Measurements from ENCODE around the gene HERC3.

Gene HERC3

GRCh38 chr4:88591787-88592599 lies at the start of gene HERC3:
Gene HERC3, plus strand, starts transcription at chr4:88592480. Its CDS starts 13,344 bp downstream, at chr4:88605824.
- peak; percentile 73 to 83 (median 77) for DNase-seq (ENCODE audit: low read depth in 3 of 3)

- no peak for DNase-seq (ENCODE audit: low read depth in 3 of 3)
Observed at GRCh38 chr4:88549815-88550214, 42.5 kb upstream of the HERC3 start.

- no peak for DNase-seq (ENCODE audit: low read depth in 3 of 3)
Observed at GRCh38 chr4:88567591-88567990, 24.7 kb upstream of the HERC3 start.

DNA sequence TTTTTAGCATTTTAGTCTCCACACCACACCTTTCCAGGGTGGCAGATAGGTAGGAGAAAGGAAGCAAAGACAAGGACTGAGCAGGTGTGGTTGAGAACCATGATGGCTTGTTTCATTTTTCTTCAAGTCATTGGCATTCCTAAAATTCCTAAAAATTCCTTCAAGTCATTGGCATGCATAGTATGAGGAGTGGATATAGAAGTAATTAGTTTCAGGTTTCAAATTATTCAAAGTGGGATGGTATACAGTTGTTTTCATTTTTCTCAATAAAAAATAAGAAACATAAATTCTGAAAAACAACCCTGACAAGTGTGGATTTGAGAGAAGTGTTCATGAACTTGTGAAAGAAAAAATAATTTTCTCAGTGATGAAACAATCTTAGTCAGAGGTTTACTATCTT lies 22.3 kb upstream of the HERC3 start:
- DNase-seq (ENCODE audit: low read depth in 3 of 3) = no peak

DNA sequence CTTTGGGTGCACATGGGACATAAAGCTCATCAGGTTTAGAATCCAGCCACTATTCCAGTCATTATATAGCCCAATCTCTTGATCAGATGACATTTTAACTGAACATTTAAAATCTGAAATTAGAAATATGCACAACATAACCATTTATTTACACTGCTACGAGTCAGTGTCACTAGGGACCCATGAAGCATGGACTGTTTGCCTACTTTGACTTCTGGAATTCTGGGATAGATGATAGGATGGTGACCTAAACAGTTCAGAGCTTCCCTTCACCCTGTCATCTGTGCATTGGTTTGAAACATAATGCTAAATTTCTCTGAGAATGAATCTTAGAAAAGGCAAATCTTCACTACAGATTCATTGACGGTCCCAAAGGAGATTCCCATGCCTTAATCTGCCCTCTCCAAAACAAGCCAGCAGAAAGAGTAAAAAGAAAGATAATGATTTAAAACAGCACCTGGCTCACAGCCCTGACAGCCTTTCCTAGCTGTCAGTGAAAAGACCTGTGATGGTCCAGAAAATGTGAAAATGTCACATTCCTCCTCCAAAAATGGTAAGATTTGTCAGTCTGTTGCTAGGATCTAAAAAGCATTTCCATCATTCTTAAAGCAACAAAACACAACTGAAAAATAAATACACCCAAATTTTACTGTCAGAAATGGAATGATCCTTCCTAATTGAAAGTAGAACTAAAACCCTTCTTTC lies 18.9 kb upstream of the HERC3 start:
- DNase-seq (ENCODE audit: low read depth in 3 of 3) = no peak

- no peak for DNase-seq (ENCODE audit: low read depth in 3 of 3)
Observed at GRCh38 chr4:88573995-88574394, 18.3 kb upstream of the HERC3 start.

GRCh38 chr4:88575186-88575585 lies 17.1 kb upstream of the HERC3 start:
- DNase-seq (ENCODE audit: low read depth in 3 of 3) = no peak

GRCh38 chr4:88582493-88582892 lies 9.8 kb upstream of the HERC3 start:
- no peak for DNase-seq (ENCODE audit: low read depth in 3 of 3)

- no peak for DNase-seq (ENCODE audit: low read depth in 3 of 3)
Observed at GRCh38 chr4:88583631-88584470, 8.4 kb upstream of the HERC3 start.

DNA sequence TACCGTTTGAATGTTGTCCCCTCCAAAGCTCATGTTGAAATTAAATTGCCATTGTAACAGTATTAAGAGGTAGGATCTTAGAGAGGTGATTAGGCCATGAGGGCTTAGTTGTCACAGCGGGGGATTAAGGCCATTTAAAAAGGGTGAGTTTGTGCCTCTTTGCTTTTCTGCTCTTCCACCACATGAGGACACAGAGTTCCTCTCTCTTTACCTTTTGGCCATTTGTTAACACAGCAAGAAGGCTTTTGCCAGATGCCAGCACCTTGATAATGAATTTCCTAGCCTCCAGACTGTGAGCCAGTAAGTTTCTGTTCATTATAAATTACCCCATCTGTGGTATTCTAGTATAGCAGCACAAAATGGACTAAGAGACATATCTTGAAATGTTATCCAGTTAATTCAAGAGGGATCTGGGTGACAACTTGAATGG lies 7.8 kb upstream of the HERC3 start:
- DNase-seq (ENCODE audit: low read depth in 3 of 3) = no peak

DNA sequence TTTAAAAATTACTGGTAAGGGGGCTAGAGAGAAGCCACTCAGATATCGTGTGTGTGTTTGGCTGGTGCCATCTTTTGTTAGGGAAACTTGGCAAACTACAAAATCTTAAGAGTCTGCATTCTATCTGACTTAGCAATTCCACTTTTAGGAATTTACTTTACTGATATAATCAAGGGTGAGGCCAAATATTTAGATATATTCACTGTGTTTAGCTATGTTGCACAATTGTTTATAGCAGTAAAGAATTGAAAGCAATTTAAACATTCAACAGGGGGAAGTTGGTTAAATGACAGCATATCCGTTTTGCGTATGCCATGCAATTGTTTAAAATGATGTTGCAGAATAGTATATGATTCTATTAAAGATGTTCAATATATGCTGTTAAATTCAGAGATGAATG lies 6.4 kb upstream of the HERC3 start:
- no peak for DNase-seq (ENCODE audit: low read depth in 3 of 3)

DNA sequence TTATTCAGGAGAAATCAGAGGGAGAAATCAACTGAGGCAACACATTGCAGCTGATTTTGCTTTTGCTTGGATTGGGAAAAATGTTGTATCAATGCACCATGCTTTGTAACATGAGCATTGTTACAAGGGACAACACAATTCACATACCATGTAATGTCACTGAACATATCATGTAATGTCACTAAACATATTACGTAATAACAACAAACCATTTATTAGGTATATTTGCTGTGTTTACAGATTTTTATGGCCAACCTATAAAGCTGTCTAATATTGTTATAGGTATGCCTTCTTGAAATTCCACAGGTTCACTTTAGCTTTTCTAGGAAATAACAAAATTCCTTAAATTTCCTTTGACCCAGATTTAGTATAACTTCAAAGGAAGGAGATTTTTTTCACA lies 5.0 kb upstream of the HERC3 start:
- no peak for DNase-seq (ENCODE audit: low read depth in 3 of 3)

DNA sequence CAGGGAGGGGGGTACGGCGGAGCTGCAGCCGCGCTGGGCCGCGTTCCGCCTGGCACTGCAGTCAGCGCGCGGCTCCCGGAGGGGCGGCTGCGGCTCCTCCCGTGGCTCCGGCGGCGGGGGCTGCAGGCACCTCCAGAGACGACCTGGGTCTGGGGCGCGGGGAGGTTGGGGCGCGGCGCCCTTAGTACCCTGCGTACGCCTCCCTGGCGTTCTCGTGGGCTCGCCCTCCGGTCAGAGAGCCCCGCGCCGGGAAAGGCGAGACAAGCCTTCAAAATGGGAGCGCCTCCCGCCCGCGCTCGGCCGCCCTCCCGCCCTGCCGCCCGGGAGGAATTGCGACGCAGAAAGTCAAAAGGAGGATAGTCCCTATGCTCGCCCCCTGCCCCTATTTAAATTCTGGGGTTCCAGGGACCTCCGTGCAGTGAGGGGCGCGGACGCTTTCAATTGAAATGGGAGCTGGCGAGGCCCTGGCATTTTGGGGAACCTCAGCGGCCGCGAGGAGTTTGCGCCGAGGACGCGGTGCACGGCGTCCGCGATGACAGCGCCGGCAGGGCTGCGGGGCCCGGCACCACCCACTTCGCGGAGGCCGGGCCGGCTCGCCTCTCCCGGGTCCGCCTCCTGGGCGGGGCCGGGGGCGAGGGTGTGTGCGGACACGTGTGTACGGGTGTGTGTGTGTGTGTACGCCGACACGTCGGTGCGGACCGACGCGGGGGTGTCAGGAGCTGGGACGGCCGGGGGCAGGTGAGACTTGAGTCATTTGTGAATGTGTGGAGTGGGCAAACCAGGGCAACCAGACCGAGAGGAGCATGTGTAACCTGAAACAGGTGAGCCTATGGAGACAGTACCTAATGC lies 544 bp downstream of the HERC3 start:
- DNase-seq (ENCODE audit: low read depth in 3 of 3) = peak; percentile 62 to 86 (median 80)

- DNase-seq (ENCODE audit: low read depth in 3 of 3) = no peak
Observed at GRCh38 chr4:88597970-88598660, 5.8 kb downstream of the HERC3 start.

GRCh38 chr4:88599298-88599697 lies 7.0 kb downstream of the HERC3 start:
- DNase-seq (ENCODE audit: low read depth in 3 of 3) = no peak

DNA sequence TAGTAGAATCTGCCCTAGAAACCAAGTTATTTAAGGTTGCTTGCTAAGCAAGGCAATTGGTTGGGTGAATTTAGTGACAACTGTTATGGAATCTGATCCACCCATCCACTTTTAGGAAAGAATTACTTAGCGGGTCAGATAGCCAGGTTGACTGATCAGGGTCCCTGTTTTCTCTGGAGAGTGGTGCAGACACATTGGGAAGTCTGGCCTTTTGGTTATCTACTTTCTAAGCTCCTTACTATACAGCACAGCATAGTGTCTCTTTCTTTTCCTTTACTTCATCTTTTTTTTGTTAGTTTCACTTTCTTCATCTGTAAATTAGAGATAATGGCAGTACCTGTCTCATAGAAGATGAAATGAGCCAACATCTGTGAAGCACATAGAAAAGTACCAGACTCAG lies 7.4 kb downstream of the HERC3 start:
- DNase-seq (ENCODE audit: low read depth in 3 of 3) = no peak

DNA sequence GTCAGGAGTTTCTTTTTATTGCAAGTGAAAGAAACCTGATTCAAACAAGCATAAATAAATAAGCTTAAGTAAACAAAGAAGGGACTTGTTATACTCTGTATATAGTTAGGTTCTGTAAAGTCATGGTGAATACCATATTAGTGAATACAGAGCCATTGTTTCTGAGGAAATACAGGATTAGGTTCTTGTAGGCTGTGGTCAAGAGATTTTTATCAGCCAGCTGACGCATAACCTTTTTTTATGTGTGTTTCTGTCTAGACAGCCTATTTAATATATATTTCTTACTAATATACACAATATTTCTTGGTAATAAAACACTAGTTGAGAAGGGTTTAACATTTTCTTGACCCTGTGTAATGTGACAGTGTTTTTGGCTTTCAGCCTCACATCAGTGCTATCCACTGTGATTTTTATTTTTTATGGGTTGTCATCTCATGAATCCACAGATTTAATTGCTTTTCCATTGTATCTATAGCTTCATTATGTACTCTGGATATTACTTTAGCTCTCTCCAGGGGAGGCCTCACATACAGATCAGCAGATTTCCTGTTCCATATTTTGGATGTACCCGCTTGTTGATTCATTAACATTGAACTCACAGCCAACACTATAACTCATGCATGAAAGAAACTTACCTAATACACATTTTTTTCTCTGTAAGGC lies 8.0 kb downstream of the HERC3 start:
- no peak for DNase-seq (ENCODE audit: low read depth in 3 of 3)

DNA sequence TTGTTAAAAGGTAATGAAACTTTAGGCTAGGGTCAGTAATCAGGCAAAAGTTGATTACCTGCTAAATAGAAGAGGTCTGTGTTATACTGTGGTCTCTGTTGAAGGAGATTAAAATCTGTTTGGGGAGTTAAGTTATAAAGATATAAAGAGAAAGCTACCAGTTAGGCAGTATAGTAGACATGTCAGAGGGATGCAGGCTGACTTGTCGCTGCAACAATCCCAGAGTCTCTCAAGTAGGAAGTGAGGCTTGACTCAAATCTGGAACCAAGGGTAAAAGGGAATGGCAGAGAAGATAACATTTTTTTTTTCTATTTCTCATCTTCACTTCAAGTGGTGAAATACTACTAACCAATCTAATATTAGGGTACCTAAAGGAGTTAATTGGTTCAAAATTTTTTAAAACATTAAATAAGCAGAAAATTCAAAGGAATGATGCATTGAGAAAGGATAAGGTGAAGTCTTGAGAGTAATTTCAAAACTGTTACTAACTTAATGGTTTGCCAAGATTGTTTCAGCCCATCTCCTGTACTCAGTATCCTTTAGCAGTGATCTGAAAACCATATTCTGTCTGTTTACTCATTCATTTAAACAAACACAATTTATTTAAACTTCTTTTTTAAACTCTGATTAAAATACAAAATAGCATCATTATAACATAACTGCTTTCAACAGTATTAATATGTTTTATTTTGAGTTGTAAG lies 12.8 kb downstream of the HERC3 start:
- DNase-seq (ENCODE audit: low read depth in 3 of 3) = no peak

- DNase-seq (ENCODE audit: low read depth in 3 of 3) = no peak
Observed at GRCh38 chr4:88605736-88606135, 13.5 kb downstream of the HERC3 start.

DNA sequence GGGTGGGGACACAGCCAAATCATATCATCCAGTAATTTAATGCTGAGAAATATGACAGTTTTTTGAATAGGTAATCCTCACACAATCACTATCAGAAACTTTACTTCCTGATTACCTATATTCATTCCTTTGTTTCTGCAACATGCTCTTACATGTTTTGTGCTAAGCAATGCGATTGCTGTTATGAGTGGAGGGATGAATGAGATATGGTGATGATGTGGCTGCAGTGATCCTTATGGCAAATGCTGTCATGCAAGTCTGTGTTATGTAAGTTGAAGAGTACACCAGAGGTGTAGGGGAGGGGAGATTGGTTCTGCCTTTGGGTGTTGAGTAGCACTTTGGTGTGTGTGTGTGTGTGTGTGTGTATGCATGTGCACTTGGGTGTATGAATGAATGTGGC lies 14.6 kb downstream of the HERC3 start:
- DNase-seq (ENCODE audit: low read depth in 3 of 3) = no peak
